Measurements from ENCODE around the gene UGT1A8. TPM values are rescaled to one million over a fixed set of nuclear protein-coding genes. Genes with fewer than 3 reads are reported as not detected.

The UGT1A8 gene
- total RNA-seq, 1 experiment from 2014 or later: 0.17 TPM

DNA sequence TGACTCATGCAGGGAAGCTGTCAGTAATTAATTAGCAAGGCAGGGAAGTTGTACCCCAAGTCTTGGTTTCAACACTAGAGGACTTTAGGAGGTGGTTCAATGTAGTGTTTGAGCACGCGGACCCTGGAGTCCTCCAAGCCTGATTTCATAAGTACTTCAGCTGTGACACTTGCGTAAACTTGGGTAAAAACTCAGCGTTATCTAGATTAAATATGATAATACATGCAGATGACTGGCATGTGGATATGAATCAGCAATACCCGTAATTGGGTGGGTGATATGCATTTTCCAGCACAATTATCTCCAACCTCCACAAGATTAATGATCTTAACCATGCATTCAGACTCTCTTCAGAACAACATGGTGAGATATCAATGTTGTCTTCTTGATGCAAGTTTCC is 69.5 kb downstream of the UGT1A8 start:
- Histone ChIP-seq H3K4me3 (no peak overlapping the region), H3K4me1 (replicated peaks; ENCODE audit: insufficient read depth) (peaks cover 35% of the 10 kb centered on the region), H4K20me1 (ENCODE audit: insufficient read depth) (no peaks in the 10 kb centered on the region), H3K27ac (no peak overlapping the region), H3K36me3 (ENCODE audit: low read depth) (no peaks in the 10 kb centered on the region), H3K9me2 (ENCODE audit: insufficient read depth) (no peaks in the 10 kb centered on the region), H3K4me2 (no peak overlapping the region), H2AFZ (no peak overlapping the region), H3K9me3 (ENCODE audit: insufficient read depth, low read depth) (no peaks in the 10 kb centered on the region), H3K79me2 (ENCODE audit: low read depth) (peaks cover 10% of the 10 kb centered on the region), H3K27me3 (ENCODE audit: insufficient read depth, low read depth) (no peaks in the 10 kb centered on the region), H3F3A (ENCODE audit: insufficient read depth, low read depth) (peaks cover 38% of the 10 kb centered on the region)
- no TSS peak for BruUV-seq (replicated peaks)
- ChIA-PET CTCF (no interaction called here), POLR2A (ENCODE audit: unreplicated experiment) (no interaction called here)
- TF ChIP-seq, protein P1, sequence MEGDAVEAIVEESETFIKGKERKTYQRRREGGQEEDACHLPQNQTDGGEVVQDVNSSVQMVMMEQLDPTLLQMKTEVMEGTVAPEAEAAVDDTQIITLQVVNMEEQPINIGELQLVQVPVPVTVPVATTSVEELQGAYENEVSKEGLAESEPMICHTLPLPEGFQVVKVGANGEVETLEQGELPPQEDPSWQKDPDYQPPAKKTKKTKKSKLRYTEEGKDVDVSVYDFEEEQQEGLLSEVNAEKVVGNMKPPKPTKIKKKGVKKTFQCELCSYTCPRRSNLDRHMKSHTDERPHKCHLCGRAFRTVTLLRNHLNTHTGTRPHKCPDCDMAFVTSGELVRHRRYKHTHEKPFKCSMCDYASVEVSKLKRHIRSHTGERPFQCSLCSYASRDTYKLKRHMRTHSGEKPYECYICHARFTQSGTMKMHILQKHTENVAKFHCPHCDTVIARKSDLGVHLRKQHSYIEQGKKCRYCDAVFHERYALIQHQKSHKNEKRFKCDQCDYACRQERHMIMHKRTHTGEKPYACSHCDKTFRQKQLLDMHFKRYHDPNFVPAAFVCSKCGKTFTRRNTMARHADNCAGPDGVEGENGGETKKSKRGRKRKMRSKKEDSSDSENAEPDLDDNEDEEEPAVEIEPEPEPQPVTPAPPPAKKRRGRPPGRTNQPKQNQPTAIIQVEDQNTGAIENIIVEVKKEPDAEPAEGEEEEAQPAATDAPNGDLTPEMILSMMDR (conservative IDR thresholded peaks at IDR 0.05): no peak
- TF ChIP-seq EZH2 (IDR thresholded peaks at IDR 0.05; ENCODE audit: low read depth): no peak
- intact Hi-C loops (cut with micrococcal nuclease; ENCODE audit: unreplicated experiment): no loop called here
- DNase-seq: no peak

DNA sequence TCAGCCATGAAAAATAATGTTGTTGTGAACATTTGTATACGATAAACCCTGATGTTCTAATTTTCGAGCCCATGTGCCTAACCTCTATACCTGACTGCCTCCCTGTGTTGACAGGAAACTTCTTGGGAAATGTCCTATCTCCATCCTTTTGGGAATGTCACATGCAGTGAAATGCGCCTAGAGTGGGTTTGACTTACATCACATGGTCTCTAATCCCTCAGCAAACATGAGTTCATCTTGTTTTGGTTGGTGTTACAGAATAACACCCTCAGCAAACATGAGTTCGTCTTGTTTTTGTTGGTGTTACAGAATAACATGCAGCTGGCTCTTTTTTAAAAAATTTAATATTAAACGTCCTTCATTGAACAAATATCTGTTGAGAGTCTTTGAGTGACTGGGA is 70.9 kb downstream of the UGT1A8 start:
- Histone ChIP-seq H2AFZ (no peak overlapping the region), H3K9me3 (ENCODE audit: insufficient read depth, low read depth) (no peaks in the 10 kb centered on the region), H3K4me2 (no peak overlapping the region), H3K27ac (peak overlapping the region; percentile 97; the same call in 1 of the 2 replicates), H3F3A (ENCODE audit: insufficient read depth, low read depth) (peaks cover 52% of the 10 kb centered on the region), H4K20me1 (ENCODE audit: insufficient read depth) (no peaks in the 10 kb centered on the region), H3K36me3 (ENCODE audit: low read depth) (peaks cover 13% of the 10 kb centered on the region), H3K9me2 (ENCODE audit: insufficient read depth) (no peaks in the 10 kb centered on the region), H3K4me3 (no peak overlapping the region), H3K4me1 (replicated peaks; ENCODE audit: insufficient read depth) (peaks cover 35% of the 10 kb centered on the region), H3K79me2 (ENCODE audit: low read depth) (peaks cover 24% of the 10 kb centered on the region), H3K27me3 (ENCODE audit: insufficient read depth, low read depth) (no peaks in the 10 kb centered on the region)
- no peak for TF ChIP-seq EZH2 (IDR thresholded peaks at IDR 0.05; ENCODE audit: low read depth)
- TF ChIP-seq, protein P1 (conservative IDR thresholded peaks at IDR 0.05): no peak
- no TSS peak for BruUV-seq (replicated peaks)
- ChIA-PET POLR2A (ENCODE audit: unreplicated experiment) (no interaction called here), CTCF (no interaction called here)
- intact Hi-C loops (cut with micrococcal nuclease; ENCODE audit: unreplicated experiment): no loop called here
- no peak for DNase-seq

DNA sequence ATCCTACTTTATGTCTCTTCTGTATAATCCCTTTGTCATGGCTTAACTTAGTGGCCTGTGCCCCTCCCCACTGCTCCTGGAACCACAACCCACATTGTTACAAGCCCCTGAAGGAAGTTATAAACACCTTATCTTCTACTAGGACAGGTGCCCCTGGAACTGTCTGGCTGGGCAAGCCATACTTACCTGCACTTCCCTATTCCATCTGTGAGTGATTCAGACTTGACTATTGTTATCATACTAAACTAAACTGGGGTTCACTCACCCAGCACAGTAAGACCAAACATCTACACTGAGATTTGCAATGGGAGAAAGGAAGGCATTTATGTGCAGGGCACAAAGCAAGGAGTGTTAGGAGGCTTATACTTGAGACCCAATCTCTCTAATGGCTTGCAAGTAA is 71.6 kb downstream of the UGT1A8 start:
- H3K9me3 ChIP-seq (ENCODE audit: insufficient read depth, low read depth): no peaks in the 10 kb centered on the region
- peaks cover 35% of the 10 kb centered on the region for H3K4me1 ChIP-seq (replicated peaks; ENCODE audit: insufficient read depth)
- no peaks in the 10 kb centered on the region for H3K27me3 ChIP-seq (ENCODE audit: insufficient read depth, low read depth)
- peaks cover 31% of the 10 kb centered on the region for H3K79me2 ChIP-seq (ENCODE audit: low read depth)
- TF ChIP-seq, protein P1 (conservative IDR thresholded peaks at IDR 0.05): no peak
- no peak for TF ChIP-seq EZH2 (IDR thresholded peaks at IDR 0.05; ENCODE audit: low read depth)
- intact Hi-C loops (cut with micrococcal nuclease; ENCODE audit: unreplicated experiment): no loop called here
- H3K27ac ChIP-seq: peak overlapping the region; percentile 97
- peak overlapping the region; percentile 96 for H3K4me2 ChIP-seq
- no peak for DNase-seq
- peaks cover 58% of the 10 kb centered on the region for H3F3A ChIP-seq (ENCODE audit: insufficient read depth, low read depth)
- peak overlapping the region; percentile 4; the same call in 1 of the 2 replicates for H3K4me3 ChIP-seq
- POLR2A ChIA-PET (ENCODE audit: unreplicated experiment): interaction anchor here (0.5 to 1.7 kb wide), 3 partner anchors 26 to 201 kb away, joined by 3 to 14 read pairs (median 6); no protein-coding TSS in a partner anchor
- peak overlapping the region; percentile 36; the same call in 1 of the 2 replicates for H2AFZ ChIP-seq
- no TSS peak for BruUV-seq (replicated peaks)
- peaks cover 20% of the 10 kb centered on the region for H3K36me3 ChIP-seq (ENCODE audit: low read depth)
- CTCF ChIA-PET: no interaction called here
- H3K9me2 ChIP-seq (ENCODE audit: insufficient read depth): no peaks in the 10 kb centered on the region
- H4K20me1 ChIP-seq (ENCODE audit: insufficient read depth): no peaks in the 10 kb centered on the region
